ENCODE measurements around the gene CLTC.

Gene CLTC

GRCh38 chr17:59733697-59734096 lies 114.0 kb downstream of the CLTC start:
- FAIRE-seq = no peak

GRCh38 chr17:59734226-59734625 lies 114.5 kb downstream of the CLTC start:
- FAIRE-seq = no peak

GRCh38 chr17:59737324-59737723 lies 117.6 kb downstream of the CLTC start:
- no peak for FAIRE-seq

- no peak for FAIRE-seq
These were observed 124.1 kb downstream of the CLTC start for GRCh38 chr17:59743842-59744241.

GRCh38 chr17:59745040-59745439 lies 125.3 kb downstream of the CLTC start:
- no peak for FAIRE-seq
